HCT116 (cell line): ENCODE measurements around the gene SOX6. TPM values are rescaled to one million over a fixed set of nuclear protein-coding genes. Genes with fewer than 3 reads are reported as not detected.

Experiments
- ATAC-seq: fragments of 200-7000 bp; cut with Tn5 transposase; 2 replicates; pipeline ENCODE4 v1.9.1; 2020; ENCODE audit warnings: mild to moderate bottlenecking, moderate library complexity
- BruUV-seq: library from RNA; stranded (reverse); fragments of 400-500 nt; replicated peaks from 2 replicates; lab custom pipeline; 2021; lab: Mats Ljungman, UMichigan
- CTCF ChIA-PET: fragments of 300-600 bp; sonication (Branson Sonifier 250); formaldehyde crosslinking; loops from one replicate; lab custom pipeline; 2021; ENCODE audit warnings: antibody characterized with exemption; lab: Charles Lee
- POLR2A ChIA-PET: fragments of 300-600, 350-600 bp; sonication (Branson Sonifier 250); formaldehyde crosslinking; loops from one replicate; lab custom pipeline; 2021; ENCODE audit warnings: antibody characterized with exemption; lab: Charles Lee
- RAD21 ChIA-PET, 2 experiments: fragments of 300-600 bp; sonication (Branson Sonifier 250); formaldehyde crosslinking; loops; one replicate each; lab custom pipeline; 2023; ENCODE audit warnings: low total read pairs in 2 of 2; ENCODE audit not compliant: uncharacterized antibody in 2 of 2, unreplicated experiment in 2 of 2, low non-redundant PET in 1 of 2; lab: Charles Lee
- DNase-seq: peaks from one replicate; pipeline ENCODE4 v3.0.0-alpha.2; 2010; ENCODE audit warnings: low read depth, low spot score
- H2AFZ ChIP-seq: fragments of 200-600 bp; shearing (Covaris generic), sonication (generic); 2 replicates; pipeline ENCODE4 v1.6.1; 2017; ENCODE audit warnings: low read depth, mixed run types, mixed read lengths, antibody characterized with exemption, low read length; ENCODE audit not compliant: poor library complexity, severe bottlenecking
- H3K27ac ChIP-seq: 2 replicates; pipeline ENCODE4 v1.5.1; 2012; ENCODE audit warnings: low read depth, low read length
- H3K27me3 ChIP-seq: fragments of 200-600 bp; sonication (generic); 2 replicates; pipeline ENCODE4 v1.6.1; 2016; ENCODE audit warnings: mixed run types, low read length, mixed read lengths; ENCODE audit not compliant: insufficient read depth
- H3K36me3 ChIP-seq, 2 experiments: fragments of 200-500 bp in 1 of 2; fragments of 200-600 bp in 1 of 2; sonication (Bioruptor generic) in 1 of 2; sonication (generic) in 1 of 2; 2 replicates each; pipeline versions ENCODE4 v1.5.1 to v1.6.1; 2014 to 2016; ENCODE audit warnings: low read length in 2 of 2, inconsistent platforms in 1 of 2, mixed read lengths in 1 of 2, mixed run types in 1 of 2; ENCODE audit not compliant: insufficient read depth in 2 of 2, control insufficient read depth in 1 of 2
- H3K4me1 ChIP-seq, 2 experiments: fragments of 200-600 bp in 1 of 2; sonication (generic) in 1 of 2; 2 replicates each; pipeline versions ENCODE4 v1.5.1 to v1.6.1; 2012 to 2017; ENCODE audit warnings: low read length in 2 of 2, inconsistent platforms in 1 of 2, mild to moderate bottlenecking in 1 of 2, mixed read lengths in 1 of 2, mixed run types in 1 of 2, moderate library complexity in 1 of 2; ENCODE audit not compliant: insufficient read depth in 2 of 2, control insufficient read depth in 1 of 2
- H3K4me2 ChIP-seq: fragments of 200-600 bp; sonication (generic); 2 replicates; pipeline ENCODE4 v1.6.1; 2017; ENCODE audit warnings: mixed run types, low read length, mixed read lengths
- H3K4me3 ChIP-seq, 2 experiments: fragments of 200-600 bp in 1 of 2; sonication (generic) in 1 of 2; replicated peaks in 1 of 2; 2 replicates each; pipeline ENCODE4 v1.5.1; 2011 to 2016; ENCODE audit warnings: low read length in 2 of 2, control low read depth in 1 of 2, low read depth in 1 of 2, mild to moderate bottlenecking in 1 of 2, mixed read lengths in 1 of 2, mixed run types in 1 of 2
- H3K79me2 ChIP-seq: fragments of 200-600 bp; sonication (generic); 2 replicates; pipeline ENCODE4 v1.6.1; 2017; ENCODE audit warnings: mild to moderate bottlenecking, mixed run types, low read length, moderate library complexity, mixed read lengths; ENCODE audit not compliant: insufficient read depth
- H3K9ac ChIP-seq: fragments of 200-600 bp; sonication (generic); 2 replicates; pipeline ENCODE4 v1.6.1; 2016; ENCODE audit warnings: low read length, mixed read lengths
- H3K9me2 ChIP-seq: fragments of 200-600 bp; sonication (generic), shearing (Covaris generic); 2 replicates; pipeline ENCODE4 v1.6.1; 2017; ENCODE audit warnings: mixed run types, mild to moderate bottlenecking, moderate library complexity; ENCODE audit not compliant: insufficient read depth
- H3K9me3 ChIP-seq, 2 experiments: fragments of 200-500 bp in 1 of 2; fragments of 200-600 bp in 1 of 2; sonication (Bioruptor generic) in 1 of 2; sonication (generic) in 1 of 2; 2 replicates each; pipeline ENCODE4 v1.6.1; 2014 to 2017; ENCODE audit warnings: low read length in 2 of 2, mixed read lengths in 2 of 2, inconsistent platforms in 1 of 2, low read depth in 1 of 2, mild to moderate bottlenecking in 1 of 2, mixed run types in 1 of 2, moderate library complexity in 1 of 2; ENCODE audit not compliant: control insufficient read depth in 1 of 2, insufficient read depth in 1 of 2
- H4K20me1 ChIP-seq: fragments of 200-600 bp; sonication (generic), shearing (Covaris generic); 2 replicates; pipeline ENCODE4 v1.6.1; 2017; ENCODE audit warnings: mixed run types, mild to moderate bottlenecking, moderate library complexity; ENCODE audit not compliant: insufficient read depth
- CBX3 ChIP-seq: IDR thresholded peaks from 2 replicates; pipeline ENCODE4 v1.6.1; 2012; ENCODE audit warnings: low read depth
- CEBPB ChIP-seq: IDR thresholded peaks from 2 replicates; pipeline ENCODE4 v1.6.1; 2012; ENCODE audit warnings: low read depth
- ELF1 ChIP-seq: IDR thresholded peaks from 2 replicates; pipeline ENCODE4 v1.6.1; 2012; ENCODE audit warnings: low read depth, borderline replicate concordance
- EZH2phosphoT487 ChIP-seq: fragments of 200-600 bp; IDR thresholded peaks from 2 replicates; pipeline ENCODE4 v1.6.1; 2018; ENCODE audit warnings: antibody characterized with exemption, borderline replicate concordance
- FOSL1 ChIP-seq: IDR thresholded peaks from 2 replicates; pipeline ENCODE4 v1.6.1; 2012; ENCODE audit warnings: low read depth
- POLR2A ChIP-seq: IDR thresholded peaks from 2 replicates; pipeline ENCODE4 v1.7.0; 2011; ENCODE audit warnings: borderline replicate concordance; ENCODE audit not compliant: insufficient read depth, insufficient read length; ENCODE audit errors: extremely low read depth
- RAD21 ChIP-seq: IDR thresholded peaks from 2 replicates; pipeline ENCODE4 v1.6.1; 2012; ENCODE audit warnings: low read depth, mild to moderate bottlenecking
- SP1 ChIP-seq: IDR thresholded peaks from 2 replicates; pipeline ENCODE4 v1.6.1; 2012; ENCODE audit warnings: low read depth
- TCF7L2 ChIP-seq: IDR thresholded peaks from 2 replicates; pipeline ENCODE4 v1.7.0; 2011; ENCODE audit warnings: borderline replicate concordance, inconsistent platforms; ENCODE audit not compliant: insufficient read depth, insufficient read length; ENCODE audit errors: extremely low read depth
- ZFX ChIP-seq: fragments of 450-650 bp; IDR thresholded peaks from 2 replicates; pipeline ENCODE4 v1.6.1; 2017
- intact Hi-C: fragments of 100-400 bp; cut with micrococcal nuclease; formaldehyde crosslinking; loops from 2 replicates; pipeline ENCODE4 v1.10.0; 2022
- total RNA-seq: library from RNA; stranded (reverse); gene quantifications from one replicate; pipeline ENCODE4 v1.2.1, GENCODE V29; 2021; ENCODE audit not compliant: unreplicated experiment
- TF ChIP-seq, protein P1 (sequence below), 3 experiments: fragments of 200-600 bp in 1 of 3; sonication (generic) in 1 of 3; IDR thresholded peaks in 2 of 3; conservative IDR thresholded peaks in 1 of 3; 2 replicates each; pipeline ENCODE4 v1.5.1; 2012 to 2017; ENCODE audit warnings: low read depth in 2 of 3, low read length in 2 of 3, antibody characterized with exemption in 1 of 3, borderline replicate concordance in 1 of 3, control low read depth in 1 of 3, mild to moderate bottlenecking in 1 of 3, mixed read lengths in 1 of 3, mixed run types in 1 of 3, moderate library complexity in 1 of 3; ENCODE audit not compliant: insufficient read depth in 1 of 3
- TF ChIP-seq, protein P2 (sequence below): IDR thresholded peaks from 2 replicates; pipeline ENCODE4 v1.6.1; 2011; ENCODE audit warnings: mild to moderate bottlenecking, low read length, moderate library complexity; ENCODE audit not compliant: insufficient replicate concordance; ENCODE audit errors: extremely low read depth
- TF ChIP-seq, protein P3 (sequence below): IDR thresholded peaks from 2 replicates; pipeline ENCODE4 v1.6.1; 2012

SOX6 gene
- total RNA-seq, 1 experiment from 2014 or later, result 0.81 TPM

DNA sequence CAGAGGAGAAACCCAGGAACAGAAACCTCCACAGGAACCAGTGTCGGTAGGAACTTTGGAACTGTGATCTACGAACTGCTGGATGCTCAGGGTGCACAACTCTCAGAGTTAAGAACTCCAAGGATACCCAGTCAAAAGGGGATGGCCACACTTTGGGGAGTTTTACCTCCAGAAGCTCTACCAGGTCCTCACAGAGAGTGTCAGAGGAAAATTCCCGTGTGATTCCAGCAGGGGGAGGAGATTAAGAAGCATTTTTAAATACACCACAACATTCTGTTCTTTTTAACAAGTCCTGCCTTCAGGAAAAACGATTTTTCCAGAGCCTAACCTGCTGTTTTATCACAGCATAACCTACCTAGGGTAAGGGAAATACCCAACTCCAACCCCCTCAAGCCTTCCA, 104.0 kb downstream of the SOX6 start:
- ChIA-PET POLR2A (no interaction called here), CTCF (interaction anchor here (0.7 kb wide), 1 partner anchor 155 kb away, joined by 3 read pairs; no protein-coding TSS in a partner anchor), RAD21 (no interaction called here)
- no peaks in the 10 kb centered on the region for H3K9me2 ChIP-seq
- intact Hi-C loops, result no loop called here
- no peaks in the 10 kb centered on the region for H3K4me1 ChIP-seq
- H3K79me2 ChIP-seq, result no peaks in the 10 kb centered on the region
- no peaks in the 10 kb centered on the region for H3K9me3 ChIP-seq
- no peak overlapping the region for H3K4me2 ChIP-seq
- H2AFZ ChIP-seq, result no peak overlapping the region
- ATAC-seq (peak; percentile 62; the same call in 1 of the 2 replicates), DNase-seq (no peak)
- H3K27me3 ChIP-seq, result no peaks in the 10 kb centered on the region
- BruUV-seq, result no TSS peak
- H3K27ac ChIP-seq, result no peak overlapping the region
- H3K4me3 ChIP-seq, result no peak overlapping the region
- no peaks in the 10 kb centered on the region for H4K20me1 ChIP-seq
- TF ChIP-seq RAD21 (0 out of 2 replicates have a peak, but pooled peaks have one; percentile 8), ZFX (no peak), TCF7L2 (no peak), EZH2phosphoT487 (no peak)
- TF ChIP-seq, protein P1, sequence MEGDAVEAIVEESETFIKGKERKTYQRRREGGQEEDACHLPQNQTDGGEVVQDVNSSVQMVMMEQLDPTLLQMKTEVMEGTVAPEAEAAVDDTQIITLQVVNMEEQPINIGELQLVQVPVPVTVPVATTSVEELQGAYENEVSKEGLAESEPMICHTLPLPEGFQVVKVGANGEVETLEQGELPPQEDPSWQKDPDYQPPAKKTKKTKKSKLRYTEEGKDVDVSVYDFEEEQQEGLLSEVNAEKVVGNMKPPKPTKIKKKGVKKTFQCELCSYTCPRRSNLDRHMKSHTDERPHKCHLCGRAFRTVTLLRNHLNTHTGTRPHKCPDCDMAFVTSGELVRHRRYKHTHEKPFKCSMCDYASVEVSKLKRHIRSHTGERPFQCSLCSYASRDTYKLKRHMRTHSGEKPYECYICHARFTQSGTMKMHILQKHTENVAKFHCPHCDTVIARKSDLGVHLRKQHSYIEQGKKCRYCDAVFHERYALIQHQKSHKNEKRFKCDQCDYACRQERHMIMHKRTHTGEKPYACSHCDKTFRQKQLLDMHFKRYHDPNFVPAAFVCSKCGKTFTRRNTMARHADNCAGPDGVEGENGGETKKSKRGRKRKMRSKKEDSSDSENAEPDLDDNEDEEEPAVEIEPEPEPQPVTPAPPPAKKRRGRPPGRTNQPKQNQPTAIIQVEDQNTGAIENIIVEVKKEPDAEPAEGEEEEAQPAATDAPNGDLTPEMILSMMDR (IDR thresholded peaks at IDR 0.05 in 2 of 3, conservative IDR thresholded peaks at IDR 0.05 in 1 of 3; ENCODE audit: borderline replicate concordance in 1 of 3, insufficient read depth in 1 of 3, low read depth in 2 of 3, low read length in 2 of 3), result peak; percentile 4 to 42 (median 31); a peak in 4 of 6 replicates
- no peaks in the 10 kb centered on the region for H3K36me3 ChIP-seq
- H3K9ac ChIP-seq, result no peak overlapping the region

DNA sequence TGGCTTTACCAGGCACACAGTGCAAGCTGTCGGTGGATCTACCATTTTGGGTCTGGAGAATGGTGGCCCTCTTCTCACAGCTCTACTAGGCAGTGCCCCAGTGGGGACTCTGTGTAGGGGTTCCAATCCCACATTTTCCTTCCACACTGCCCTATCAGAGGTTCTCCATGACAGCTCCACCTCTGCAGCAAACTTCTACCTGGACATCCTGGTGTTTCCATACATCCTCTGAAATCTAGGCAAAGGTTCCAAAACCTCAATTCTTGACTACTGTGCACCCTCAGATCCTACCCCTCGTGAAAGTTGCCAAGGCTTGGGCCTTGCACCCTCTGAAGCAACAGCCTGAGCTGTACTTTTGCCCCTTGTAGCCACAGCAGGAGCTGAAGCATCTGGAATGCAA, 108.1 kb downstream of the SOX6 start:
- no TSS peak for BruUV-seq
- no peaks in the 10 kb centered on the region for H3K9me2 ChIP-seq
- ChIA-PET CTCF (no interaction called here), RAD21 (no interaction called here), POLR2A (no interaction called here)
- no peak overlapping the region for H3K4me3 ChIP-seq
- H3K27ac ChIP-seq, result no peak overlapping the region
- ATAC-seq (no peak), DNase-seq (no peak)
- H3K9ac ChIP-seq, result no peak overlapping the region
- H3K36me3 ChIP-seq, result no peaks in the 10 kb centered on the region
- H3K79me2 ChIP-seq, result no peaks in the 10 kb centered on the region
- no peaks in the 10 kb centered on the region for H3K4me1 ChIP-seq
- H4K20me1 ChIP-seq, result no peaks in the 10 kb centered on the region; the same call in 1 of the 2 replicates
- intact Hi-C loops, result no loop called here
- H2AFZ ChIP-seq, result no peak overlapping the region
- H3K4me2 ChIP-seq, result no peak overlapping the region
- H3K9me3 ChIP-seq, result no peaks in the 10 kb centered on the region
- no peaks in the 10 kb centered on the region for H3K27me3 ChIP-seq
- TF ChIP-seq, protein P1 (IDR thresholded peaks at IDR 0.05 in 2 of 3, conservative IDR thresholded peaks at IDR 0.05 in 1 of 3; ENCODE audit: borderline replicate concordance in 1 of 3, insufficient read depth in 1 of 3, low read depth in 2 of 3, low read length in 2 of 3), result no peak
- TF ChIP-seq ELF1, result no peak
- TF ChIP-seq ZFX, result no peak
- TF ChIP-seq, protein P2, sequence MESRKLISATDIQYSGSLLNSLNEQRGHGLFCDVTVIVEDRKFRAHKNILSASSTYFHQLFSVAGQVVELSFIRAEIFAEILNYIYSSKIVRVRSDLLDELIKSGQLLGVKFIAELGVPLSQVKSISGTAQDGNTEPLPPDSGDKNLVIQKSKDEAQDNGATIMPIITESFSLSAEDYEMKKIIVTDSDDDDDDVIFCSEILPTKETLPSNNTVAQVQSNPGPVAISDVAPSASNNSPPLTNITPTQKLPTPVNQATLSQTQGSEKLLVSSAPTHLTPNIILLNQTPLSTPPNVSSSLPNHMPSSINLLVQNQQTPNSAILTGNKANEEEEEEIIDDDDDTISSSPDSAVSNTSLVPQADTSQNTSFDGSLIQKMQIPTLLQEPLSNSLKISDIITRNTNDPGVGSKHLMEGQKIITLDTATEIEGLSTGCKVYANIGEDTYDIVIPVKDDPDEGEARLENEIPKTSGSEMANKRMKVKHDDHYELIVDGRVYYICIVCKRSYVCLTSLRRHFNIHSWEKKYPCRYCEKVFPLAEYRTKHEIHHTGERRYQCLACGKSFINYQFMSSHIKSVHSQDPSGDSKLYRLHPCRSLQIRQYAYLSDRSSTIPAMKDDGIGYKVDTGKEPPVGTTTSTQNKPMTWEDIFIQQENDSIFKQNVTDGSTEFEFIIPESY, result no peak
- TF ChIP-seq TCF7L2, result no peak
- TF ChIP-seq CEBPB, result no peak
- no peak for TF ChIP-seq CBX3
- TF ChIP-seq POLR2A, result no peak
- no peak for TF ChIP-seq RAD21
- TF ChIP-seq, protein P3, sequence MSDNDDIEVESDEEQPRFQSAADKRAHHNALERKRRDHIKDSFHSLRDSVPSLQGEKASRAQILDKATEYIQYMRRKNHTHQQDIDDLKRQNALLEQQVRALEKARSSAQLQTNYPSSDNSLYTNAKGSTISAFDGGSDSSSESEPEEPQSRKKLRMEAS, result no peak
- no peak for TF ChIP-seq FOSL1
- no peak for TF ChIP-seq SP1
